Measurements from ENCODE around the gene TMEM238L.

TMEM238L gene

GRCh38 chr17:10803350-10803749 is 549 bp downstream of the TMEM238L start:
- DNase-seq, result no peak

GRCh38 chr17:10802496-10803284 is 1.2 kb downstream of the TMEM238L start:
- DNase-seq, result no peak

GRCh38 chr17:10799407-10799806 is 4.5 kb downstream of the TMEM238L start:
- DNase-seq, result no peak

- DNase-seq, result no peak
Measured at GRCh38 chr17:10798910-10799309, 5.0 kb downstream of the TMEM238L start.

- DNase-seq, result no peak
Measured at GRCh38 chr17:10798332-10798749, 5.6 kb downstream of the TMEM238L start.

GRCh38 chr17:10797476-10798328 is 6.2 kb downstream of the TMEM238L start:
- no peak for DNase-seq

- no peak for DNase-seq
Measured at GRCh38 chr17:10793816-10794215, 10.1 kb downstream of the TMEM238L start.

- DNase-seq, result no peak
Measured at GRCh38 chr17:10793256-10793655, 10.6 kb downstream of the TMEM238L start.

- DNase-seq, result no peak
Measured at GRCh38 chr17:10792151-10792550, 11.7 kb downstream of the TMEM238L start.

GRCh38 chr17:10790491-10791401 is 13.2 kb downstream of the TMEM238L start:
- no peak for DNase-seq

GRCh38 chr17:10789694-10790271 is 14.1 kb downstream of the TMEM238L start:
- DNase-seq, result no peak

GRCh38 chr17:10787306-10788045 is 16.4 kb downstream of the TMEM238L start:
- no peak for DNase-seq

GRCh38 chr17:10785295-10785694 is 18.6 kb downstream of the TMEM238L start:
- no peak for DNase-seq

- no peak for DNase-seq
Measured at GRCh38 chr17:10779609-10780008, 24.3 kb downstream of the TMEM238L start.

GRCh38 chr17:10777890-10778289 is 26.0 kb downstream of the TMEM238L start:
- DNase-seq, result no peak

GRCh38 chr17:10777131-10777807 is 26.6 kb downstream of the TMEM238L start:
- DNase-seq, result no peak

- DNase-seq, result no peak
Measured at GRCh38 chr17:10776381-10776780, 27.5 kb downstream of the TMEM238L start.

GRCh38 chr17:10775740-10776356 is 28.1 kb downstream of the TMEM238L start:
- no peak for DNase-seq

GRCh38 chr17:10775058-10775457 is 28.8 kb downstream of the TMEM238L start:
- no peak for DNase-seq

- no peak for DNase-seq
Measured at GRCh38 chr17:10773391-10773790, 30.5 kb downstream of the TMEM238L start.
